Dedifferentiated amniotic fluid mesenchymal stem cell (primary cell): ENCODE data around the gene ZNF768.
A peak's percentile ranks its signal among the peaks of the same experiment; 100 is the strongest.
"Not testable (repeated sequence)": the region's sequence is repeated elsewhere in the genome, so short reads cannot be mapped to it uniquely, and the experiment has no call there.

Experiments used
- DNase-seq: peaks from one replicate; pipeline ENCODE4 v3.0.0-alpha.2; 2016; ENCODE audit errors: extremely low spot score

ZNF768 gene

DNA sequence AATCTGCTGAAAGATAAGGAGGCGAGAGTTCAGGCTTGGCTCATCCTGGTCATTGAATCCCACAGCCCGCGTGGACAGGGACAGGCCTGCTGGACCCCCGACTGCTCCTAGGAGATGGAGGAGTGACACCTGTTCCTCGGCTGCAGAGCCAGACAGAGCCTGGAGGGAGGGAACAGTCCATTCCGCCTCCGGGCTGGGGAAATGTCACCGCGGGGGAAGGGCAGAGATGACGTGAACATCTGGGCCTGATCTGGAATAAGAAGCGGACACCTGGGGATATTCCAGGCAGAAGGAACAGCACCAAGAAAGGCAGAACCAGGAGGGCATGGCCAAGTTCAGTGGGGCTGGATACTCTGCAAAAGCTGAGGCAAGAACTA lies 6.8 kb upstream of the ZNF768 start:
- no peak for DNase-seq

DNA sequence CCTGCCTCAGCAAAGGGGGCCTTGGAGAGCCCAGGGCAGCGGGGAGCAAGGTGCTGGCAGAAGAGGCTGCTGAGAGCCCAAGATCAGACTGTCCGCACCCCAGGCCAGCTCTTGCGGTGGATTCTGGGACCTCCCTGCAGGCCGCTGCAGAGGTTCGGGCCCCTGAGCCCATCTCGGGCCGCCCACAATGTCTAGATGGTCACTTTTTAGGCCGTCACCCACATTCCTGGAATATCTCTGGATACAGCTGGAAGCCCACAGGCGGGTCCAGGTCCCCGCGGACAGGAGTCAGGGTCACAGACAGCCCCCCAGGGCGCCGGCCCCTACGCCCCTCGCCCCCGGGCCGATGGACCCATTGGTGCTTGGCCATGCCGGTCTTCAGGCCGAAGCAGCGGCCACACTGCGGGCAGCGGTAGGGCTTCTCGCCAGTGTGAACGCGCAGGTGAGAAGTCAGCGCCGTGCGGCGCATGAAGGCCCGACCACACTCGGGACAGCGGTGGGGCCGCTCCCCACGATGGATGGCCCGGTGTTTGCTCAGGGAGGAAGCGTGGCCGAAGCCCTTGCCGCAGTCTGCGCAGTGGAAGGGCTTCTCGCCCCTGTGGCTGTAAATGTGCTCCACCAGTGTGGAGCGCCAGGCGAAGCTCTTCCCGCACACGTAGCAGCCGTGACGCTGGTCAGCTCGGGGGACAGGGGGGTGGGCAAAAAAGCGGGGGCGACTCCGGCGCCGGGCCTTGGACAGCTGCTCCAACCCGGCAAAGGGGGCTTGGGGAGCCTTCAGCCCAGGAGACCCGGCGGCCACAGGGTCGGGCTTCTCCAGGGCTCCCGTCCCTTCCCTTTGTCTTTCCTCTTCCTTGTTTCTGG lies 6.1 kb upstream of the ZNF768 start:
- no peak for DNase-seq

DNA sequence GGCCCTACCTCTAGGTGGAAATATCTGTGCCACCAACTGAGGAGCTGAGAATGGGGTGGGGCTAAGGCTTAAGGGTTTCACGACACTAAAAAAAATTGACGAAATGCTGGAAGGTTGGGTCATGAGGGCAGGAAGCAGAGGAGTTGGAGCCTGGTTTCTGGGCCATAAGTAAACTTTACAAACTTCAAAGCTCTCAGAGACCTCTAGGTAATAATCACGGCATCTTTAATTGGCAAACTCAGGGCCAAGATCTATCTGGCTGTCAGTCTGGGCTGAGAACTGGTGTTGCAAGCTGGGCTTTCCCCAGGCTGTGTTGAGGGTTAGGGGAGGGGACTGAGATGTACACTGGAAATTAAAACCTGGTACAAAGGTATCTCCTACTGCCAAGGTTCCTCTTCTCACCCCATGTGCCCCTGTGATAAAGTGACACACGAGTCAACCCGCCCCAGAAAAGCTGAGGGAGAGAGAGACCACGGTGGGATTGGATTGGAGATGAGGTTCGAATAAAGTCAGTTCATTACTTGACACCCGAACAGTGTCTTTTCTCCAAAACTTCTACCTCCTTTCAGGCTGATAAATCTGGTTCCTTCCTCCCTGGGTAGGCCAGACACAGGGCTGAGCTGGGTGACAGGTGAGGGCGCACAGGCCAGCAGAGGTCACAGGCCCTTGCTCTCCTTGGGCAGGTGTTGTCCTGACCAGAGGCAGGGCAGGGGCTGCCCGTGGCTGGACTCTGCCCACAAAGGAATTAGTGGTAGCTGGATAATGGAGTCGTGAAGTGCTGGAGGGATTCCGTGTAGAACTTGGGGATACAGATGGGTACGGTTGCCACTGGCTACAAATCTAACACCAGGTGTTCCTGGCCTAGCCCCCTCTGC lies 4.0 kb upstream of the ZNF768 start:
- no peak for DNase-seq

DNA sequence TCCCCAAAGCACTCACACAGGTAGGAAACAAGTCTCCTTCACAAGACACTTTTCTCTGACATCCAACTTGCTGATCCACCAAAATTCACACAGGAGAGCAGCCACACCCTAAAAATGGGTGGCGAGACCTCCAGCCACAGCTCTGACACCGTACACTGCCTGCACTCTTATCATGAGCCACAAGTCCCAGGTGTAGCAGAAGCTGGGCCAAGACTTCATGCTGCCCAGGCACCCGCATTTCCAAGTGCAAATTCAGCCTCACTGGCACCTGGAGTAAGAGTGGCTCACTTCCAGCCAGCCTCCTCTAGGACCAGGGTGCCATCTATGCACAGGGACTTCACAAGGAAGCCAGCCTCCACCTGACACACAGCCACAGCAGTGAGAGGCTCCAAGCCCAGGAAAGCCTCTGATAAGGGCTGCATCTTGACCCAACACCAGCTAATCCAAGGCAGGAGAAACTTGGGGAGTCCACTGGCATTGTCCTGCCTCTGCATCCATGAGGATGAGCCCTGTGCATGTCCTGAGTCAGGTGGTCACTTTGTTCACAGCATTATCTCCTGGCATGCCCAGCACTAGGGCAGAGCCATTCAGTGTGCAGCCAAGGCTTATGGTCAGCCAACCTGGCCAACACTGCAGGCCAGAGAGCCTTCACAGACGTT lies 2.6 kb upstream of the ZNF768 start:
- no peak for DNase-seq

GRCh38 chr16:30527635-30528178 lies 1.3 kb upstream of the ZNF768 start:
- no peak for DNase-seq

GRCh38 chr16:30526823-30527634 lies 663 bp upstream of the ZNF768 start:
- peak; percentile 95 for DNase-seq

GRCh38 chr16:30525844-30526136 lies 576 bp downstream of the ZNF768 start:
- no peak for DNase-seq

GRCh38 chr16:30524575-30525568 lies 1.5 kb downstream of the ZNF768 start:
- no peak for DNase-seq

DNA sequence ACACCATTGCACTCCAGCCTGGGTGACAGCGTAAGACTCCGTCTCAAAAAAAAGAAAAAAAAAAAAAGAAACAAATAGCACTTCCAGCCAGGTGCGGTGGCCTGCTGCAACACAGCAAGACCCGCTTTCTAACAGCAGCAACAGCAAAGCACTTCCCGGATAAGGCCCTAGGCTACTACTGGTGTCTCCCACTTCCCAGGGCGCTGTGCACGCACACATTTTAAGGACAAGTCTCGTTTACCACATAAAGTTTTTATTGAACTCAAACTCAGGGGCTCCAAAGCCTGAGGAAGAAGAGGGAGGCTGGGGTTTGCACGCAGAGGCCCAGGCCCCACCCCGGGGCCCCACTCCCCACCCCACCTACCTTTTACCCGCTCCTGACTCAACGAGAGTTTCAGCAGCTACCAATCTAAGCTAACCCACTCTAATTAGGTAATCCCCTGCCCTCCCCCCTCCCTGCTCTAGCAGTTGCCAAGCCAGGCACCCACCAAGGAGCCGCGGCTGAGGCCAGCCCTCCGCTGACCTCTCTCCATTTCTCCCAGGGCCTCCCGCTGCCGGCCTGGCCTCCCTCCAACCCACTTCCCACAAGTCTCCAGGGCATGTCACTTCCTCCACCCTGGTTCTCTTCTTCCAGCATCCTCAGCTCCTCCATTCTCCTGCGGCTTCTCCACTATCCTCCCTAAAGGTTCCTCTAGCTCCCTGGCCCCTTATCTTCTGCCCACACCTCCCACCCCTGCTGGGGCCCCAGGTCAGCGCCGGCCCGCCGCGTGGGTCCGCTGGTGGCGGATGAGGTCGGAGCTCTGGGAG lies 2.4 kb downstream of the ZNF768 start:
- DNase-seq: no peak

DNA sequence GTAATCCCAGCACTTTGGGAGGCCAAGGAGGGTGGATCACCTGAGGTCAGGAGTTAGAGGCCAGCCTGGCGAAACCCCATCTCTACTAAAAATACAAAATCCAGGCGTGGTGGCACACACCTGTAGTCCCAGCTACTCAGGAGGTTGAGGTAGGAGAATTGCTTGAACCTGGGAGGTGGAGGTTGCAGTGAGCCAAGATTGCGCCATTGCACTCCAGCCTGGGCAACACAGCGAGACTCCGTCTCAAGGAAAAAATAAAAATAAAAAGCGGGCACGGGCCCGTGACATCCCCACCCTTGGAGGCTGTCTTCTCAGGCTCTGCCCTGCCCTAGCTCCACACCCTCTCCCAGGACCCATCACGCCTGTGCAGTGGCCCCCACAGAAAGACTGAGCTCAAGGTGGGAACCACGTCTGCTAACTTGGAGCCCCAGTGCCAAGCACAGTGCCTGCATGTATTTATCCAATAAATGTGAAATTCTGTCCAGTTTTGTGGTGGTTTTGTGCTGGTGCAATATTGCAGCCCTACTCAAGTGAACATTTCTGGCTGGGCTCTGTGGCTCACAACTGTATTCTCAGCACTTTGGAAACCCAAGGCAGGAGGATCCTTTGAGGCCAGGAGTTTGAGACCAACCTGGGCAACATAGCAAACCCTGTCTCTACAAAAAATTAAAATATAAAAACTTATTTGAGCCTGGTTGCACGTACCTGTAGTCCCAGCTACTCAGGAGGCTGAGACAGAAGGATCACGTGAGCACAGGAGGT lies 3.5 kb downstream of the ZNF768 start:
- DNase-seq: not testable (repeated sequence)

DNA sequence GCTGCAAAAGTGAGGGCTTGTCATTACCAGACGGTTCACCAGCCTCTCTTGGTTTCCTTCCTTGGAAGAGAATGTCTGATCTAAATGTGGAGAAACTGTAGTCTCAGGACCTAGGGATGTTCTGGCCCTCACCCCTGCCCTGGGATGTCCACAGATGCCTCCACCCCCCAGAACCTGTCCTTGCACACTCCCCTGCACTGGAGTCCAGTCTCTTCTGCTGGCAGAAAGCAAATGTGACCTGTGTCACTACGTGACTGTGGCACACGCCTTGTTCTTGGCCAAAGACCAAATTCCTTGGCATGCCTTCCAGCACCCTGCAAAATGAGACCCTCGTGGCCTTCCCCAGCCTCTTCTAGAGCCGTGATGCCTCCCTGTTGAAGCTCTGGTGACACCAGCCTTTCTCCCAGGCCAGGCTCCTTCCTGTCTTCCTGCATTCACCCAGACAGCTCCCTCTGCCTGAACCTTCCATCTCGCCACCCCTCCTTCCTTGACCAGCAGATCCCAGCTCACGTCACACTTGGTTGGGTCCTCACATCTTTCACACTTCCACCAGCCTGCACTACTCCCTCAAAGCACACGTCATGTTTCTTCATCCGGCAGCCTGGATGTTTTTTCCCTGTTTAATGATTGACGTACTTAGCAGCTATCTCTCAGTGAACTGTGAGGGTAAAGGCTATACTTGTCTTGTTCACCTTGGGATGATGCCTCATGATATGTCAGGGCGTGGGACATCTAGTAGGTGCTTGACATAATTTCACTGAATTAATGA lies 4.3 kb downstream of the ZNF768 start:
- DNase-seq: no peak

DNA sequence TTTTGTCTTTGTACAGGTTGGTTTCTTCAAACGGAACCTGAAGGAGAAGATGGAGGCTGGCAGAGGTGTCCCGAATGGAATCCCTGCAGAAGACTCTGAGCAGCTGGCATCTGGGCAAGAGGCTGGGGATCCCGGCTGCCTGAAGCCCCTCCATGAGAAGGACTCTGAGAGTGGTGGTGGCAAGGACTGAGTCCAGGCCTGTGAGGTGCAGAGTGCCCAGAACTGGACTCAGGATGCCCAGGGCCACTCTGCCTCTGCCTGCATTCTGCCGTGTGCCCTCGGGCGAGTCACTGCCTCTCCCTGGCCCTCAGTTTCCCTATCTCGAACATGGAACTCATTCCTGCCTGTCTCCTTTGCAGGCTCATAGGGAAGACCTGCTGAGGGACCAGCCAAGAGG lies 4.9 kb downstream of the ZNF768 start:
- no peak for DNase-seq

- DNase-seq: no peak
Measured at GRCh38 chr16:30519120-30520049, 7.0 kb downstream of the ZNF768 start.

DNA sequence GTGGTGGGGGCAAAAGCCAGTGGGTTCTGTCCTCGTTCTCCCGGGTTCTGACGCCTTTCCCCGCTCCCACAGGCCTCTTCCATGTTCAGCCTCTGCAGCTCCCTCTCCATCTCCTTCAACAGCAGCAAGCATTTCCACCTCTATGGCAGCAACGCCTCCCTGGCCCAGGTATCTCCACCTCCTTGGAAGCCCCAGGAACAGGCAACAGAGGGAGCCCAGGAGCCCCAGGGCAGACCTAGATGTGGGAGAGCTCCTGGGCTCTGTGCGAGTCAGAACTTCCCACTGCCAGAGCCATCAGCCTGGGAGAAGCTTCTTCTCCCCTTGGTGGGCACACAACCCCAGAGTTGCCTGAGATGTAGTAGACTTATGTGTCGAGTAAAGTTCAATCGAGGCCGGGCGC lies 7.8 kb downstream of the ZNF768 start:
- DNase-seq: no peak

DNA sequence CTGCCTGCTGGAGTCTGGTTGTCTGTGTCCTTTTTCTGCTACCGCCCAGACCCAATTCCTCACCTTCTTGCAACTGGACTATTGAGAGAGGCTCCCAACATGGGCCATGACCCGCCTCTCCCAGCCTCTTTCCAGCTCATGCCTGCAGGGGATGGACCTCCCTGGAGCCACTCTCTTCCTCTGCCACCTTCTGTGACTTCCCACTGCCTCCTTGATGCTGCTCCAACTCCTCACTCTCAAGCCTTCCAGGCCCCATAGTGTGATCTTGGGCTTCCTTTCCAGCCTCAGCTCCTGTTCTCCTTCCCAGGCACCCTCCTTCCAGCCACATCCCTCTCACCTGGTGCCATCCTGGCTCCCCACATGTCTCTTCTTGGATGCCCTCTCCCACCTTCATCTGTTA lies 11.1 kb downstream of the ZNF768 start:
- no peak for DNase-seq

GRCh38 chr16:30511509-30511908 lies 14.9 kb downstream of the ZNF768 start:
- DNase-seq: no peak
